Calu3 (cell line): ENCODE data around the gene CLASP1. TPM values are rescaled to one million over a fixed set of nuclear protein-coding genes. Genes with fewer than 3 reads are reported as not detected.

Source experiments
- BruUV-seq: library from RNA; stranded (reverse); fragments of 400-500 nt; replicated peaks from 2 replicates; lab custom pipeline; 2021; lab: Mats Ljungman, UMichigan
- CTCF ChIA-PET: fragments of 300-600 bp; sonication (Branson Sonifier 250); formaldehyde crosslinking; loops from one replicate; lab custom pipeline; 2022; ENCODE audit warnings: antibody characterized with exemption; lab: Charles Lee
- DNase-seq: peaks from one replicate; pipeline ENCODE4 v3.0.0; 2022
- H3K27ac Mint-ChIP-seq: one replicate; pipeline ENCODE4 v1.8.0; 2022; ENCODE audit warnings: mixed read lengths; ENCODE audit not compliant: unreplicated experiment
- H3K27me3 Mint-ChIP-seq: one replicate; pipeline ENCODE4 v1.8.0; 2022; ENCODE audit warnings: mixed read lengths; ENCODE audit not compliant: unreplicated experiment
- H3K36me3 Mint-ChIP-seq: one replicate; pipeline ENCODE4 v1.8.0; 2022; ENCODE audit warnings: mild to moderate bottlenecking, moderate library complexity, mixed read lengths; ENCODE audit not compliant: insufficient read depth, unreplicated experiment
- H3K4me1 Mint-ChIP-seq: one replicate; pipeline ENCODE4 v1.8.0; 2022; ENCODE audit warnings: mild to moderate bottlenecking, low read depth, mixed read lengths; ENCODE audit not compliant: unreplicated experiment
- H3K4me3 Mint-ChIP-seq: one replicate; pipeline ENCODE4 v1.8.0; 2022; ENCODE audit warnings: mild to moderate bottlenecking, low read depth, moderate library complexity, mixed read lengths; ENCODE audit not compliant: unreplicated experiment
- H3K9me3 Mint-ChIP-seq: one replicate; pipeline ENCODE4 v1.8.0; 2022; ENCODE audit warnings: low read depth, mixed read lengths; ENCODE audit not compliant: unreplicated experiment
- intact Hi-C: fragments of 100-400 bp; cut with micrococcal nuclease; formaldehyde crosslinking; loops from one replicate; pipeline ENCODE4 v1.10.0; 2022; ENCODE audit not compliant: unreplicated experiment
- total RNA-seq: library from RNA; stranded (reverse); gene quantifications from 2 replicates; pipeline ENCODE4 v1.2.3, GENCODE V29; 2022
- TF ChIP-seq, protein P1 (sequence below): fragments of 200-600 bp; IDR thresholded peaks from one replicate; pipeline ENCODE4 v1.8.0; 2022; ENCODE audit warnings: antibody characterized with exemption; ENCODE audit not compliant: unreplicated experiment

CLASP1 gene
- total RNA-seq, 1 experiment from 2014 or later, result 59.7 TPM

DNA sequence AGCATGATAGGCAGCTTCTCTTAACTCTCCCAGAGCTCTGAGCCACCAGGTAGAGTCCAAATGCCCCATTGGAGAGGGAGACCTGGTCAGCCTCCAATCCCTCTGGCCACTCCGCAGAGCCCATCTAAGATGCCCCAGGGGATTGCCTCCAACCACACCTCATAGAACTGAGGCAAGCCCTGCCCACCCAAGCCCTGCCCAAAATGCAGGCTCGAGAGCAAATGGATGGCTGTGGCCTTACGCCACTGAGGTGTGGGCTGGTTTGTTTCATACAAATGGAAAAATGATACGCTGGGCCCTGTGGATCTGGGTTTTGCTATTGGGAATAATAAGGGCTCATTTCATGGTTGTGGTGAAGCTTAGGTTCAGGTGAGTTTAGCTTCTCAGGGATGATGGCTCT lies 361.3 kb downstream of the CLASP1 start:
- no TSS peak for BruUV-seq
- intact Hi-C loops, result loop anchor here (10.0 kb wide), 1 partner anchor 153 kb away; no protein-coding TSS in a partner anchor
- Mint-ChIP-seq H3K9me3 (no peaks in the 10 kb centered on the region), H3K27ac (no peak overlapping the region), H3K27me3 (no peaks in the 10 kb centered on the region), H3K4me1 (peaks cover 17% of the 10 kb centered on the region), H3K4me3 (no peak overlapping the region), H3K36me3 (peaks cover 30% of the 10 kb centered on the region)
- TF ChIP-seq, protein P1, sequence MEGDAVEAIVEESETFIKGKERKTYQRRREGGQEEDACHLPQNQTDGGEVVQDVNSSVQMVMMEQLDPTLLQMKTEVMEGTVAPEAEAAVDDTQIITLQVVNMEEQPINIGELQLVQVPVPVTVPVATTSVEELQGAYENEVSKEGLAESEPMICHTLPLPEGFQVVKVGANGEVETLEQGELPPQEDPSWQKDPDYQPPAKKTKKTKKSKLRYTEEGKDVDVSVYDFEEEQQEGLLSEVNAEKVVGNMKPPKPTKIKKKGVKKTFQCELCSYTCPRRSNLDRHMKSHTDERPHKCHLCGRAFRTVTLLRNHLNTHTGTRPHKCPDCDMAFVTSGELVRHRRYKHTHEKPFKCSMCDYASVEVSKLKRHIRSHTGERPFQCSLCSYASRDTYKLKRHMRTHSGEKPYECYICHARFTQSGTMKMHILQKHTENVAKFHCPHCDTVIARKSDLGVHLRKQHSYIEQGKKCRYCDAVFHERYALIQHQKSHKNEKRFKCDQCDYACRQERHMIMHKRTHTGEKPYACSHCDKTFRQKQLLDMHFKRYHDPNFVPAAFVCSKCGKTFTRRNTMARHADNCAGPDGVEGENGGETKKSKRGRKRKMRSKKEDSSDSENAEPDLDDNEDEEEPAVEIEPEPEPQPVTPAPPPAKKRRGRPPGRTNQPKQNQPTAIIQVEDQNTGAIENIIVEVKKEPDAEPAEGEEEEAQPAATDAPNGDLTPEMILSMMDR, result no peak
- CTCF ChIA-PET, result no interaction called here
- DNase-seq, result no peak

Other genes with a start within 250 kb of the CLASP1 start
- gene RNU4ATAC, start 118.6 kb downstream of the CLASP1 start, total RNA-seq, result not detected in 2 replicates
- gene NIFK, start 87.4 kb upstream of the CLASP1 start, total RNA-seq, result 82.9 and 95.2 TPM in 2 replicates
- 125 and 142 TPM in 2 replicates for gene TSN, start 106.2 kb upstream of the CLASP1 start, total RNA-seq